Testis (tissue), 2 donors: ENCODE measurements around the gene KCNQ5.

Source experiments
- CTCF ChIP-seq, 3 experiments: fragments of 450-650 bp in 2 of 3; fragments of 200-600 bp in 1 of 3; sonication (generic) in 1 of 3; IDR thresholded peaks; one replicate each; pipeline ENCODE4 v1.5.1; 2016 to 2019; ENCODE audit warnings: antibody characterized with exemption in 3 of 3, mild to moderate bottlenecking in 2 of 3, moderate library complexity in 1 of 3
- POLR2A ChIP-seq: fragments of 450-650 bp; IDR thresholded peaks from one replicate; pipeline ENCODE4 v1.6.1; 2017; ENCODE audit warnings: antibody characterized with exemption, mild to moderate bottlenecking, moderate library complexity

GRCh38 chr6:72832271-72832670 lies 210.4 kb downstream of the KCNQ5 start:
- no peak for TF ChIP-seq CTCF (IDR thresholded peaks at IDR 0.05)
- TF ChIP-seq POLR2A, result no peak
